Fibroblast of lung (primary cell): Measurements from ENCODE around the gene MYO1D.

Experiments used
- CTCF ChIP-seq, 2 donors: IDR thresholded peaks in 1 of 2; conservative IDR thresholded peaks in 1 of 2; 1 replicate in 1 of 2; 2 replicates in 1 of 2; pipeline ENCODE4 v1.5.1; 2011 to 2012; ENCODE audit warnings: low read length in 2 of 2, control low read depth in 1 of 2, inconsistent platforms in 1 of 2, low read depth in 1 of 2, mild to moderate bottlenecking in 1 of 2
- EZH2 ChIP-seq: IDR thresholded peaks from 2 replicates; pipeline ENCODE4 v1.5.1; 2012; ENCODE audit warnings: low read length, control low read depth, mild to moderate bottlenecking; ENCODE audit errors: missing control alignments

GRCh38 chr17:32443827-32444300 lies 433.1 kb downstream of the MYO1D start:
- TF ChIP-seq CTCF (conservative IDR thresholded peaks at IDR 0.05 in 1 of 2, IDR thresholded peaks at IDR 0.05 in 1 of 2; ENCODE audit: low read depth in 1 of 2, low read length in 2 of 2) (no peak), EZH2 (no peak)
